Measurements from ENCODE around the gene TOM1L1. TPM values are rescaled to one million over a fixed set of nuclear protein-coding genes. Genes with fewer than 3 reads are reported as not detected.

TOM1L1 gene
- total RNA-seq (2014; rRNA removed; shearing (Covaris generic)): 30.7 and 35.5 TPM in 2 replicates

GRCh38 chr17:54900457-54901229, at the start of gene TOM1L1:
Gene TOM1L1 (plus strand): TSS chr17:54900852. CDS start chr17:54900866, 14 bp downstream.

GRCh38 chr17:54968262-54968987, 67.8 kb downstream of the TOM1L1 start, which contains the start of the genes COX11 and STXBP4:
Gene COX11 (minus strand): TSS chr17:54968654. CDS start chr17:54968646, 8 bp downstream.
Gene STXBP4 (plus strand): TSS chr17:54968765. CDS start chr17:54986220, 17,455 bp downstream.

Small RNAs within 50 kb of the gene (small RNA-seq; reads per million reads assigned to genes)
- not detected for gene AC007485.1

Other genes starting within 250 kb of the TOM1L1 start
- 122 and 141 TPM in 2 replicates for gene COX11, start 67.8 kb downstream of the TOM1L1 start, total RNA-seq (2014; rRNA removed; shearing (Covaris generic))
- 3.8 and 8.0 TPM in 2 replicates for gene STXBP4, start 67.9 kb downstream of the TOM1L1 start, total RNA-seq (2014; rRNA removed; shearing (Covaris generic))